Measurements from ENCODE around the gene CLCN6. TPM values are rescaled to one million over a fixed set of nuclear protein-coding genes. Genes with fewer than 3 reads are reported as not detected.

Gene CLCN6
- total RNA-seq, 1 donor from 2014 or later, result 6.6 TPM

DNA sequence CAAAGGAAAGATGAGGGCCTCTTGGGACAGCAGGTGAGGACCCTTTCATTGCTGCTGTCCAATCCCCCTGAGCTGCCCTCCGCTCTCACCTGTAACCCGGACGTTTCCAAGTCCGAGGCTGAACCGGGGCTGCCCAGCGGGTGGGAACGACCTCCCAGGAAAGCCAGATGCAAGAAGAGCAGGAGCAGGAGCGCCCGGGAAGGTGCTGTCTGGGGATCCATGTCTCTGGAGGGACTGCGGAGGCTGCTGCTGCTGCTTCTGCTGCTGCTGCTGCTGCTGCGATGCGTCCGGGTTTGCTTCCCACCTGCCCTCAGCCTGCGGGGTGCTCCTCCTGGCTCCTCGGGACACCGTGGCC, 52.6 kb downstream of the CLCN6 start, which contains the start of gene NPPB:
Gene NPPB (minus strand): TSS at position 333 of the 355 bp plus-strand sequence. CDS start 112 bp downstream, at position 221.
- FAIRE-seq (no peak), DNase-seq (ENCODE audit: low read depth) (no peak)
- peaks cover 29% of the 10 kb centered on the region for H3K27me3 ChIP-seq (ENCODE audit: control insufficient read depth, insufficient read depth, low read length)
- H3K36me3 ChIP-seq (ENCODE audit: control insufficient read depth, insufficient read depth, low read length), result no peaks in the 10 kb centered on the region
- no peak within 1 kb of the TSS for H3K4me3 ChIP-seq (ENCODE audit: low read depth, low read length)
- TF ChIP-seq, protein P1, sequence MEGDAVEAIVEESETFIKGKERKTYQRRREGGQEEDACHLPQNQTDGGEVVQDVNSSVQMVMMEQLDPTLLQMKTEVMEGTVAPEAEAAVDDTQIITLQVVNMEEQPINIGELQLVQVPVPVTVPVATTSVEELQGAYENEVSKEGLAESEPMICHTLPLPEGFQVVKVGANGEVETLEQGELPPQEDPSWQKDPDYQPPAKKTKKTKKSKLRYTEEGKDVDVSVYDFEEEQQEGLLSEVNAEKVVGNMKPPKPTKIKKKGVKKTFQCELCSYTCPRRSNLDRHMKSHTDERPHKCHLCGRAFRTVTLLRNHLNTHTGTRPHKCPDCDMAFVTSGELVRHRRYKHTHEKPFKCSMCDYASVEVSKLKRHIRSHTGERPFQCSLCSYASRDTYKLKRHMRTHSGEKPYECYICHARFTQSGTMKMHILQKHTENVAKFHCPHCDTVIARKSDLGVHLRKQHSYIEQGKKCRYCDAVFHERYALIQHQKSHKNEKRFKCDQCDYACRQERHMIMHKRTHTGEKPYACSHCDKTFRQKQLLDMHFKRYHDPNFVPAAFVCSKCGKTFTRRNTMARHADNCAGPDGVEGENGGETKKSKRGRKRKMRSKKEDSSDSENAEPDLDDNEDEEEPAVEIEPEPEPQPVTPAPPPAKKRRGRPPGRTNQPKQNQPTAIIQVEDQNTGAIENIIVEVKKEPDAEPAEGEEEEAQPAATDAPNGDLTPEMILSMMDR (IDR thresholded peaks at IDR 0.05; ENCODE audit: insufficient read depth, low read length, severe bottlenecking), result no peak

DNA sequence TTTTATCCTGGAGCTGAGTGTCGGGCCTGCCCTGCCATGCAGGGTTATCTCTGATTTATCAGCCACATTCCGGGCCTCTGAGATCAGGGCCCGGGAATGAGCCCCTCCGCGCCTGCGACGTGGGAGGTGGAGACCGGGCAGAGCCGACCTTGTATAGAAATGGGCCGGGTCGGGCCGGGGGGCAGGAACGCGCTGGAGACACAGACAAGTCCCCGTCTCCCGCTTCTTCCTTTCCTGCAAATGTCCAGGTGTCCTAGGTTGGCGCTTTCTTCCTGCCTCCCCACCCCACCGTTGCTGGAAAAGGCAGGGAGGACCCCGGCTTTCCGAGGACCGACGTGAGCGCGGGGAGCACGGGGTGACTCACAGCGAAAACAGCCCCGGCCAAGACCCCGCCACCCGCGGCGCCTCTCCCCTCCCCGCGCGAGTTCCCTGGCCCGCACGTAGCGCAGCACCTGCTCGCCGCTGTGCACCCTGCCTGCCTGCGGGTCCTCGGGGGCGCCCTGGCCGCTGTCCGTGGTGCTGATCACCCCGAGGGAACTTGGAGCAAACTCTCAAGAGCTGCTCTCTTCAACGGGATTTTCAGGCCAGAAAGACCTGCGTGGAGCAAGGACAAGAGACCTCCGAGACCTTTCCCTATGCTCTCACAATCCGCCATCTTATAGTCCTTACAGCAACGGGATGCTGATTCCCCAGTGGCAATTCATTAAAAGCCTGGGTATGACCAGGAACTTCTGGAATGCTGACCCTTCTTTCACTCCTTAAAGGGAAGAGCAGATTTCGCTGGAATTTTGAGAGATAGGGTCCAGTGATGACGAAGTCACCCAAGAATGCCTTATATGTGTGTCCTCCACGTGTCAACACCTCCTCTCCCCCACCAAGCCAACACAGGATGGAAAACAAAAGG, 53.2 kb downstream of the CLCN6 start:
- H3K27me3 ChIP-seq (ENCODE audit: control insufficient read depth, insufficient read depth, low read length), result peaks cover 29% of the 10 kb centered on the region
- FAIRE-seq (no peak), DNase-seq (ENCODE audit: low read depth) (peak; percentile 20)
- no peak overlapping the region for H3K4me3 ChIP-seq (ENCODE audit: low read depth, low read length)
- TF ChIP-seq, protein P1 (IDR thresholded peaks at IDR 0.05; ENCODE audit: insufficient read depth, low read length, severe bottlenecking), result peak; percentile 29
- H3K36me3 ChIP-seq (ENCODE audit: control insufficient read depth, insufficient read depth, low read length), result no peaks in the 10 kb centered on the region

DNA sequence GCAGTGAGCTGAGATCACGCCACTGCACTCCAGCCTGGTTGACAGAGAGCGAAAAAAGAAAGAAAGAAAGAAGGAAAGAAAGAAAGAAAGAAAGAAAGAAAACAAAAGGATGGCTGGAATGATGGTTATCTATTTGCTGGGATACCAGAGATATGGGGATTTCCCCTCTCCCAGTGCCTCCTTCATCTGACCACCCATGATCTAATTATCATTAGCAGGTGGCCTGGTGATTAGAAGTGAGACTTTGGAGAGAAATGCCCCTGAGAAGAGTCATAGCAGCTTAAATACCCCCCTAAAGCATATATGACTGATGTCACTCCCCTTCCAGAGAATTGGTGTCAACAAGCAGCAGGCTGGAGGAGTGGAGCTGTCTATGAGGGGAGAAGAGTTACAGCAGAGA, 54.1 kb downstream of the CLCN6 start:
- TF ChIP-seq, protein P1 (IDR thresholded peaks at IDR 0.05; ENCODE audit: insufficient read depth, low read length, severe bottlenecking), result no peak
- Histone ChIP-seq H3K36me3 (ENCODE audit: control insufficient read depth, insufficient read depth, low read length) (no peaks in the 10 kb centered on the region), H3K27me3 (ENCODE audit: control insufficient read depth, insufficient read depth, low read length) (peaks cover 29% of the 10 kb centered on the region), H3K4me3 (ENCODE audit: low read depth, low read length) (no peak overlapping the region)
- FAIRE-seq (no peak), DNase-seq (ENCODE audit: low read depth) (no peak)

DNA sequence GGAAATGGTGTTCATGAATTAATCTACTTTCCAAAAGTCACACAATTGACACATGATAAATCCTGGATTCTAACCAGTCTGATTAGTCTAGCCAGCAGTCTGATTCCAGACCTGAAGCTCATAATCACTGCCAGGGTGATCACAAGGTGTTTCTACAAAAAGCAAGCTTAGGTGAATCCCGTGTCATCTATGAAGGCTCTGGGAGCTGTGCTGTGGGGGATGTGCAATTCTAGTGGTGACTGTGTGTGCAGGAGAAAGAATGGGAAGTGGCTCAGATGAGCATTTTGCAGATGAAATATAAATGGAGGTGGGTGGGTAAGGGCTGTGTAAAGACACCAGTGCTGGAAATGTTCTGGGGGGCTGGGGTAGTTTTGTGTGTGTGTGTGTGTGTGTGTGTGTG, 54.6 kb downstream of the CLCN6 start:
- H3K27me3 ChIP-seq (ENCODE audit: control insufficient read depth, insufficient read depth, low read length), result peaks cover 29% of the 10 kb centered on the region
- no peaks in the 10 kb centered on the region for H3K36me3 ChIP-seq (ENCODE audit: control insufficient read depth, insufficient read depth, low read length)
- FAIRE-seq (peak; percentile 77), DNase-seq (ENCODE audit: low read depth) (no peak)
- TF ChIP-seq, protein P1 (IDR thresholded peaks at IDR 0.05; ENCODE audit: insufficient read depth, low read length, severe bottlenecking), result no peak
- no peak overlapping the region for H3K4me3 ChIP-seq (ENCODE audit: low read depth, low read length)

DNA sequence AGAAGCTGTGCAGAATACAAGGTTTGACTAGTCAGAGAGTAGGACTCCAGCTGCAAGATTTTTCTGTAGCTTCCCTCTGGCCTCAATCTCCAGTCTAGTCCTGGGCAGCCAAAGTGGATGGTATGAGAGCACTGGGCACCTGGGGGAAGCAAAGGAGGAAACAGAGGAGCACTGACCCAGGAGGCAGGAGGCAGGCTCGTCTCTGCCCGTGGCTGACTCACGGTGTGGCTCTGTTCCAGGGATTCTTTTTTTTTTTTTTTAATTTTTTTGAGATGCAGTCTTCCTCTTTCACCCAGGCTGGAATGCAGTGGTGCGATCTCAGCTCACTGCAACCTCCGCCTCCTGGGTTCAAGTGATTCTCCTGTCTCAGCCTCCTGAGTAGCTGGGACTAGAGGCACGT, 56.9 kb downstream of the CLCN6 start:
- Histone ChIP-seq H3K4me3 (ENCODE audit: low read depth, low read length) (no peak overlapping the region), H3K36me3 (ENCODE audit: control insufficient read depth, insufficient read depth, low read length) (no peaks in the 10 kb centered on the region), H3K27me3 (ENCODE audit: control insufficient read depth, insufficient read depth, low read length) (peaks cover 25% of the 10 kb centered on the region)
- FAIRE-seq (no peak), DNase-seq (ENCODE audit: low read depth) (peak; percentile 56)
- TF ChIP-seq, protein P1 (IDR thresholded peaks at IDR 0.05; ENCODE audit: insufficient read depth, low read length, severe bottlenecking), result no peak

All from bronchial epithelial cell (primary cell).